Loucy (cell line): ENCODE results near the gene SLC16A5.

Experiments
- CTCF ChIP-seq: fragments of 200-600 bp; sonication (generic); conservative IDR thresholded peaks from 2 replicates; pipeline ENCODE4 v1.5.1; 2014; ENCODE audit warnings: mild to moderate bottlenecking, antibody characterized with exemption, low read length
- EZH2phosphoT487 ChIP-seq: fragments of 200-600 bp; IDR thresholded peaks from 2 replicates; pipeline ENCODE4 v1.6.1; 2018; ENCODE audit warnings: antibody characterized with exemption, mild to moderate bottlenecking, moderate library complexity, borderline replicate concordance

- TF ChIP-seq CTCF: peak; percentile 30; the same call in 1 of the 2 replicates
- no peak for TF ChIP-seq EZH2phosphoT487
Measured at GRCh38 chr17:75059369-75060345, 28.1 kb upstream of the SLC16A5 start.
